GF-D8 (cell line): ENCODE data around the gene IQGAP2.

Experiments
- DNase-seq: peaks from one replicate; lab custom pipeline; 2025; lab: John Stamatoyannopoulos, UW

The IQGAP2 gene

DNA sequence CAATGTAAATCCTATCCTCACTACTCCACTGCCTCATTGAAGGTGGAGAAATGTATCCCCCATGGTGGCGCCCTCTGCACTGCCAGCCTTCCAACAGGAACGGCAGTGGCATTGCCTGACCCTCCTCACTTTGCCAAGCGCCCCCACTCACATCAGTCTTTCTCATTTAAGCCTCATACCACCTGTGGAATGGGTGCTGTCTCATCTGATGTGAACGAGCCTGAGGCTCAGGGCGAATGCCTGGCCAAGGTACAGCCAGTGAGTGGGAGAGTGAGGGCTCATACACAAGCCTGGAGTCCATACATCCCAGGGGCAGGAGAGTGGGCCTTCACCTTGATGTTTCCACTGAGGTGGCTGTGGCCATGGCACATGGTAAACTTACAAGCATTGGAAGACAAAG lies 209.9 kb downstream of the IQGAP2 start:
- no peak for DNase-seq

GRCh38 chr5:76615759-76616158 lies 212.7 kb downstream of the IQGAP2 start:
- DNase-seq: no peak

DNA sequence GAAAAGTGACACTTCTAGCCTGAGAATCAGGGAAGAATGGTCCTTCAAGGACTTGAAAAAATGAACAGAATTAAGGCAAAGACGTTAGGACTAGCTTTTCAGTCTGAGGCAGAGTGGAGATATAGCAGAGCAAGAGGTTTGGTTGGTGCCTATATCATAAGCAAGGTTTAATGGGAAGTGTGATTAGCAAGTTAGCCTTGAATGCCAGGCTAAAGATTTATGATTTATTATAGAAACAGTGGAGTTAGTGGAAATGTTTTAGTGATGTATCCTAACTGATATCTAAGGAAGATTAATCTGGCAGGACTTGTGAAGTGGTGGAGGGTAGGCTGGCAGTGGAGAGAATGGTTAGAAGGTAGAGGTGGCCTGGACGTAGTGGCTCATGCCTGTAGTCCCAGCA lies 213.1 kb downstream of the IQGAP2 start:
- DNase-seq: no peak

DNA sequence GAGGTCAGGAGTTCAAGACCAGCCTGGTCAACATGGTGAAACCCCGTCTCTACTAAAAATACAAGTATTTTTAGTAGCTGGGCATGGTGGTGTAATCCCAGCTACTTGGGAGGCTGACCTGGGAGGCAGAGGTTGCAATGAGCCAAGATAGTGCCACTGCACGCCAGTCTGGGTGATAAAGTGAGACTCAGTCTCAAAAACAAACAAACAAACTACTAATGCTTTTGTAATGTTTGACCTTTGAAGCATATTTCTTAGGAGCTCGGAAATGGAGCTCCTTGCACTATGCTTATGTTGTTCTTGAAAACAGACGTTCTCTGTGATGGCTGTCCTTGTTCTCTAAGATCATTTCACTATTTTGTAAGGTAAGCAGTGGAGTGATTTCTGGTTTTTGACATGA lies 214.1 kb downstream of the IQGAP2 start:
- DNase-seq: no peak

DNA sequence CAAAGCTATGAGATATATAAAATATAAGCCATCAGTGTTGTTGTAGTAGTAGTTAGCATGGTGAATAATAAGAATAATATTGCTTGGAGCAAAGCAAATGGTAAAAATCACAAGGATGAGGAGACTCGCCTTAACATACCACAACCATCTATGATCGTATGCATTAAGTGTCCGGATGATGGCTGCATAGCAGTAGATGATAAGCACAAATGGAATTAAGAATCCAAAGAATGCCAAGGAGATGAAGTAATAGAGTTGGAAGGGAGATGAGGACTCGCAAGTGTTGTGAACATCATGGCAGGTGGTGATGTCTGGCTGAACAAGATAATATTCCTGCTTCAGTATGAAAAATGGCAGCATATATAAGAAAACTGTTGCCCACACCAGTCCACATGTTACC lies 214.6 kb downstream of the IQGAP2 start:
- no peak for DNase-seq

DNA sequence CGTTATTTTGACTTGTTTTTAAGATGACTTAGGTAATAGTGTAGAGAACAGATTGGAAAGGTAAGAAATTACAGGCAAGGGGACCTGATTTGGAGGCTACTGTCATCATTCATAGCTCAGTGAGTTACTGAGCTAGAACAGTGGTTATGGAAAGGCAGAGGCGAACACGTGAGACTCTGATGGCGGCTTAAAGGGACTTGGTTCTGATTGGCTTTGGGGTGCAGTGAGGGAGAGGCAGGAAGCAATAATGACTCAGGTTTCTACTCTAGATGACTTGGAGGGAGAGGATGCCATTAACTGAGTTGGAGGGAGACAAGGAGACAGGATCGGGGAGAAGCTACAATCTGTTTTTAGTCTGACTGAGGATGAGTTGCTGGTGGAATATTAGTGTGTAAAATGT lies 217.1 kb downstream of the IQGAP2 start:
- DNase-seq: no peak

DNA sequence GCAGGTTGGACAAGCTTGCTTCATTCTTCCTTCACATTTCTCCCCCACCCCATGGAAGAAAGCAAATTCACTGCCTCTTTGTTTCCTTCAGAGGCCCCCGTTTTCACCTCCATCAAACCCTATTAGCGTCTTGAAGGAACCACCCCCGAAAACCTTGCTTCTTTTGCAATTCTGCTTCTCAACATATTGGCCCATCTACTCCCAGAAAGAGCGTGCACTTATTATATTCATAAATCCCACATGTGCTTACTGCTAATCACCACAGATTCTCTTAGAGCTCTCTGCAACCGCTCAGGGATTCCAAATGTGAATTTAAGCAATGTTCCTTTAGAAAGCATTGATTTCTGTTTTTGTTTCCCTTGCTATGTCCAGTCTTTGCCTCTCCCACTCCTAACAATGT lies 219.0 kb downstream of the IQGAP2 start:
- DNase-seq: no peak

- no peak for DNase-seq
Observed at GRCh38 chr5:76622973-76623596, 220.0 kb downstream of the IQGAP2 start, which contains the start of gene F2RL2. Gene F2RL2 (minus strand): TSS chr5:76623403. CDS start chr5:76623230, 173 bp downstream.

DNA sequence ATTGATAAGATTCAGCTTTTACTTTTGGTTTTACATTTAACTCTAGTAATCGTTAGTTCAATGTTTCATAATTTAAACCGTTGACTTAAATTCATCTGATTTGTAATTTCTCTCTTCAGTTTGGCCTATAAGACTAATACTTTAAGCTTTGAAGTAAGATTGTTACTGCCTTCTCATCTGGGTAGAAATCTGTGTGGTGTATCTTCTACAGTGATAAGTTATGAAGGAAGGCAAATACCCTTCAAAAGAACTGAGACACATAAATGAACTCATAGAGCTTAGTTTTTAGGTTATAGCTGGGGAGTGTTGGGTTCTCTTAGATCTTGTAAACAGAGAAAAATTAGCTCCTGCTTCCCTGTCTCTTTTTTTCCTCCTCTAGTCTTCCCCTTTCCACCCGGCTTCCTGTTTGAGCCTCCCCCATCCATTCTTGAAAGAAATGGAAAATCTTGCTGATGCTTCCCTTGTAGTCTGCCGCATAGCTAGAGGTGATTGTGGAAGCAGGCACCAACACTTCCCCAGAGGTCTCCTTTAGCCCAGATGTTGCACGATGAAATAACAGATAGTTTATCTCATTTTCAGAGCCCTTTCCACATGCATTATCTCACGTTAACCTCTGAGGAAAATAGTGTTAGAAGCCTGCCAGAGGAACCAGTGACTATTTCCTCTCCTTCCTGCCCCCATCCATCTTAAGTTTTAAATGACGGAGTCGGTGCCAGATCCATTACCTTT lies 222.2 kb downstream of the IQGAP2 start:
- no peak for DNase-seq

- no peak for DNase-seq
Observed at GRCh38 chr5:76626738-76627137, 223.7 kb downstream of the IQGAP2 start.

DNA sequence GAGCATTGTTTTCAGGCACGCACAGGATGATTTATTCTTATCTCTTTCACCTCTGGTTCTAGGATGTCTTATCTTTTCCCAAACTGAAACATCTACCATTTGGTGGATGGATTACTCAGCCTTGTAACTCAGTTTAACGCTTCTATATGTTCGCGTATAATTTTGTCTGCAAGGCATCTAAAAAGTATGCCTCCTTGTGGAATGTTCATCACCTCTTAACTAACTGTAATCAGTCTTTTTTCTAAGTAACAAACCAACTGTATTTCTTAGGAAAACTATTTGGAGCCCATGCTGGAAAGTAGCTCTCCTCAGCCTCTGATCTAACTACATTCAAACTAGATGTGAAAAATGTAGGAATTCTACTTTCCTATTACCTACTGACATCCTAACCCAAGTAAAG lies 231.6 kb downstream of the IQGAP2 start:
- no peak for DNase-seq

DNA sequence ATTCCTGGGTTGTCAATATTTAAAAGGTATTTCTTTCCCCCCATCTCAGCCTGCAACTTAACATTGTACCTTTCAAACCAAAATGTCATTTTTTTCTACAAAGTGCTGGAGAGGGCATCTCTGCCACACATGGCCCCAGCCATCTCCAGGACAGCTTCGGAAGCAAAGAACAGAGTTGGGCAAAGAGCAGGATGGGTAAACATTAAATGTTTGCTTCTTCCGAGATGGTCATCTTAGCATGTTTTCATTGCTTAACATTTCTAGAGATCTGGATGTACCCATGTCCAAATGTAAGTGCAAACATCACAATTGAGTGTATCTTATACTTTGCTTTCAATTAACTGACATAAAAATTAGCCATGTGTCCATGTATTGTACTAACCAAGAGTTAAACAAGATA lies 234.4 kb downstream of the IQGAP2 start:
- no peak for DNase-seq

GRCh38 chr5:76638479-76638878 lies 235.4 kb downstream of the IQGAP2 start:
- no peak for DNase-seq

DNA sequence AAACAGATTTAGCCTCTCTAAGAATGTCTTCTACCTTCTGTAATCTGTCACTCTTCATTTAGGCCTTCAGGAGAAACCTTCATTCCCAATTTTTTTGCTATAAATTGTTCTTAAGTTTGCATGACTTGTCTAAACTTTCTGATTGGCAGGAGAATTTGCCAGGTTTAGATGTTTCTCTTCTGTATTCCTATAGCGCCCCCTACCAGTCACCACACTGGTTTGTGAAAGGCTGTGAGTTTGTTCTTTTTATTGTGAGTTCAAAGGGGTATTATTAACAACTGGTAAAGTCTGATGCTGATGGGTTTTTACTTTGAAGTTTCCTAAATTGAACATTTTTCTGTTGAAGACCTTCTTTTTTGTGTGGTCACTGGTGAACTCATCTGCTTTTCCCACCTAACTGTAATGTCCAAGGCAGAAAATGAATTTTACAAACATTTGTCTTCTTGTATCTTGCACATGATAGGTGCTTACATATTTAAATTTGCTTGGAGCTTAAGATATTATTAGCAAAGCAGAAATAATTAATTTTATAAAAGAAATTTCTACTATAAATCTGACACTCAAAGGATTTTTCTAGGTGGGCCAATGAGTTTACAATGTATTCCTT lies 238.5 kb downstream of the IQGAP2 start:
- DNase-seq: no peak

DNA sequence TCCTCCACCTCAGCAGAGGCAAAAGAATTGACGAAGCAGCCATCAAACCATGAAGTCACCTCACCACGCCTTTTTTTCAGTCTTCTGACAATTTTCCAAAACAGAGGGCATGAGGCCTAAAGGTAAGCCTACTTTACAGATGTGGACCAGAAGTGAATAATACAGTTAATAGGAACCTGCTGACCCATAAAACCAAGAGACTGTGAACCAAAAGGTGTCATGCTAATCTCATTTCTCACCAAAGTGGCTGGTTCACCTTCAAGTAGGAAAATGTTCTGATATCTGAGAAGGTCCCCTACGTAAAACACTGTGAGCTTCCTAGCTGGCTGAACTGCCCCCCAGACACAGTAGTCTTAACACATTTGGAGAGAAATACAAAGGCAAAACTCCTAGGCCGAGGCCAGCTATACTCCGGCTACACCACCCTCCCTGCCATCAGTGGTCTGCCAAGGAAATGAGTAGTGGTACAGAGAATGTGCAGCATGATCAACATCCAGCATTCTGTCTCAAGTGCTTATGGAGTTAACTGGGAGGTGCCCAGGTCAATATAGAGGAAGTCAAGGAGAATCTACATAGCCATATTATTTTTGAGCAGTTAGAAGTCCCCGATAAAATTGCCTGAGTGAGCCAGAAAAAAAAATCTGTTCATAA lies 239.4 kb downstream of the IQGAP2 start:
- DNase-seq: no peak

- DNase-seq: no peak
Observed at GRCh38 chr5:76643371-76643770, 240.3 kb downstream of the IQGAP2 start.

DNA sequence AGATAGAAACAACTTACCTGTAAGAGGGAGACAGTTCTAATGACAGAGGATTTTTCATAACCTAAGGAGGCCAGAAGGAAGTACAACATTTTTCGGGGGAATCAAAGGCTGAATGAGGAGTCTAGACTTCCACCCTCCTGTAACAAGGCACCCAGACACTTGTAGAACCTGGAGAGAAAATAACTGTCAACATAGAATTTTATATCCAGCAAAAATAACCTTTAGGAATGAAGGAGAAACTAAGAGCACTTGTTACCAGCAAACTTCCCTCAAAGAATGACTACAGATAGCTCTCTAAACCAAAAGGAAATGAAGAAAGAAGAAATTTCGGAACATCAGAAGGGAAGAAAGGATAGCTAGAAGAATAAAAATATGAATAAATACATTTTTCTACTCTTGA lies 246.1 kb downstream of the IQGAP2 start:
- DNase-seq: no peak

DNA sequence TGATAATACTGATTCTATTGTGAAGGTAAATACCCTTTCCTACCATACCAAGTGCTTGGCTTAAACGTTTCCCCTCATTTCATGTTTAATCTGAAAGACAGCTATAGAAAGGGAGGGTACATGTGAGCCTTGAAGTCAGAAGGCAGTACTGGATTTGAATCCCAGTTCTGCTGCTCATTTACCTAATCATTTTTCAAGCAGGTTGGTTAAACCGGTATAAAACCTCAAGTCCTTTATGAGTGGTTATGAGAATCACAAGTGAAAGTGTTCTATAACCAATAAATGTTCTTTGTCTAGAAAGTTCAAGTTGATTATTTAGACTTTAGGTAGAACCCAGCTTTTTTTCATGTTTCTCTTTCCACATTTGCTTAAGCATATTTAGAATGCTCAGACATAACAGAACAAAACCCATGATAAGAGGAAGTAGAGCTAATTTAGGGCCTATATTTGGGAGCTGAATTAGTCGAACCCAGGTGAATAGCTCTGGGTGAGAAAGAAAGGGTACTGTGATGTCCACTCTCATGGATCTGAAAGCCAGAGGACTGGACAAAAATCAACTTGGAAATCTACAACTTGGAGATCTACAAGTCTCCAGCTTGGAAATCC lies 249.8 kb downstream of the IQGAP2 start:
- no peak for DNase-seq

DNA sequence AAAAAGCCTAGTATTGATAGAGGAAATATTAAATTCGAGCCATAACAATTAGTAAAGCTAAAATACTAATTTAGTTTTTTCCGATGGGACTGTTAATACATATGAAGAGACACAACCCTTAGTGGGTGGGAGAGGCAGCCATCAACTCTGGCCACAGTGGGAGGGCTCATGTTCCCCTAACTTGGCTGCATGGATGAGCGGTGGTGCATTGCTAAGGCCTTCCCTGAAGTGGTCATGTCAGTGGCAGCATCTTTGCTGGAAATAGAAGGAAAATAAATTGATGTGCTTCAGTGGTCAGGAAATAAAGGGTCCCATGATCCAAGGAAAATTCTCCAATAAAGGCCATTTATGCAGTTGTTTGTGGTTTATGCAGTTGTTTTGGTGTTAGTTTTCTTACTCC lies 254.0 kb downstream of the IQGAP2 start:
- no peak for DNase-seq

GRCh38 chr5:76657683-76658311 lies 254.7 kb downstream of the IQGAP2 start:
- no peak for DNase-seq

- DNase-seq: no peak
Observed at GRCh38 chr5:76660360-76660759, 257.3 kb downstream of the IQGAP2 start.

- no peak for DNase-seq
Observed at GRCh38 chr5:76662521-76662920, 259.4 kb downstream of the IQGAP2 start.
